ENCODE measurements around the gene TPCN2. TPM values are rescaled to one million over a fixed set of nuclear protein-coding genes. Genes with fewer than 3 reads are reported as not detected.
A peak's percentile ranks its signal among the peaks of the same experiment; 100 is the strongest.

The TPCN2 gene
- total and polyA plus RNA-seq, 2 of the 4 experiments (the other 2 are of a cell fraction) = 3.4 to 8.0 TPM

GRCh38 chr11:69173331-69173730, 124.6 kb downstream of the TPCN2 start:
- WGBS, 2 experiments (ENCODE audit: extremely low coverage in 2 of 2, insufficient read length in 1 of 2) = 86% methylated on average over 1 of the region's 3 CpGs; no CpG with 5 or more reads in 1 of the 2 experiments
- Histone ChIP-seq H3K9me3 (ENCODE audit: control insufficient read depth, insufficient read depth, low read length) (peaks cover 10% of the 10 kb centered on the region), H4K91ac (ENCODE audit: insufficient read depth, low read depth, low read length) (peak overlapping the region; percentile 68; the same call in 1 of the 2 replicates), H3K36me3 (ENCODE audit: control insufficient read depth, insufficient read depth, low read length) (no peaks in the 10 kb centered on the region), H2BK120ac (ENCODE audit: low read depth, low read length) (peak overlapping the region; percentile 72), H3K27me3 (ENCODE audit: control insufficient read depth, insufficient read depth, low read length) (no peaks in the 10 kb centered on the region), H3K18ac (ENCODE audit: low read depth, low read length) (peak overlapping the region; percentile 32), H3K4me3 (ENCODE audit: insufficient read depth, low read depth, low read length) (no peak overlapping the region), H2AK5ac (ENCODE audit: low read depth, low read length) (peak overlapping the region; percentile 90), H4K5ac (ENCODE audit: low read depth, low read length) (peak overlapping the region; percentile 3; the same call in 1 of the 2 replicates), H3K4me2 (ENCODE audit: low read depth, low read length) (no peak overlapping the region), H3K23ac (ENCODE audit: low read depth, low read length) (peak overlapping the region; percentile 16; the same call in 1 of the 2 replicates), H3K4me1 (ENCODE audit: control insufficient read depth, insufficient read depth, low read length) (peaks cover 17% of the 10 kb centered on the region), H2BK15ac (ENCODE audit: low read depth, low read length) (peak overlapping the region; percentile 11; the same call in 1 of the 3 replicates), H3K56ac (ENCODE audit: extremely low read depth, insufficient read depth, low read length) (no peak overlapping the region), H3K9ac (ENCODE audit: low read depth, low read length) (no peak overlapping the region), H2BK20ac (ENCODE audit: low read depth, low read length) (peak overlapping the region; percentile 59; the same call in 1 of the 2 replicates), H3K4ac (ENCODE audit: low read depth, low read length) (peak overlapping the region; percentile 63), H2BK5ac (ENCODE audit: low read depth, low read length, poor library complexity, severe bottlenecking) (no peak overlapping the region), H3K27ac (ENCODE audit: insufficient read depth, low read length) (peak overlapping the region; percentile 76), H2AFZ (replicated peaks; ENCODE audit: low read length, poor library complexity) (peak overlapping the region; percentile 32), H3K14ac (replicated peaks; ENCODE audit: low read depth, low read length) (peak overlapping the region; percentile 24; the same call in 1 of the 2 replicates), H3K79me1 (ENCODE audit: low read depth in 1 of 2, low read length in 2 of 2) (no peaks in the 10 kb centered on the region), H2AK9ac (replicated peaks; ENCODE audit: low read depth, low read length, poor library complexity) (peak overlapping the region; percentile 37), H4K20me1 (ENCODE audit: insufficient read depth, low read length) (no peaks in the 10 kb centered on the region), H4K8ac (ENCODE audit: low read depth in 2 of 2, low read length in 2 of 2) (peak overlapping the region; percentile 17 to 49; a peak in 2 of 4 replicates), H3K9me1 (ENCODE audit: insufficient read depth, low read length) (peaks cover 11% of the 10 kb centered on the region)
- in situ Hi-C loops (cut with MboI; ENCODE audit: low sequenced_read_pairs) (no loop called here), intact Hi-C loops (cut with micrococcal nuclease) (no loop called here), dilution Hi-C loops (cut with HindIII; ENCODE audit: low sequenced_read_pairs, unreplicated experiment) (no loop called here)
- no peak for TF ChIP-seq RAD21 (IDR thresholded peaks at IDR 0.05; ENCODE audit: low read length)
- no peak for TF ChIP-seq RCOR1 (IDR thresholded peaks at IDR 0.05; ENCODE audit: insufficient replicate concordance, low read length)
- no peak for TF ChIP-seq BHLHE40 (IDR thresholded peaks at IDR 0.05; ENCODE audit: low read depth, low read length)
- TF ChIP-seq MXI1 (IDR thresholded peaks at IDR 0.05; ENCODE audit: borderline replicate concordance, low read depth, low read length) = no peak
- no peak for TF ChIP-seq MAZ (IDR thresholded peaks at IDR 0.05; ENCODE audit: borderline replicate concordance, low read depth, low read length)
- TF ChIP-seq POLR2A (IDR thresholded peaks at IDR 0.05; ENCODE audit: low read depth, low read length) = no peak
- no peak for TF ChIP-seq ELK1 (IDR thresholded peaks at IDR 0.05; ENCODE audit: borderline replicate concordance, low read depth, low read length)
- no peak for TF ChIP-seq MAFK (IDR thresholded peaks at IDR 0.05; ENCODE audit: low read depth, low read length)
- TF ChIP-seq CTCF (conservative IDR thresholded peaks at IDR 0.05; ENCODE audit: low read depth, low read length) = no peak
- TF ChIP-seq CHD1 (IDR thresholded peaks at IDR 0.05; ENCODE audit: low read depth, low read length) = no peak
- no peak for TF ChIP-seq SMC3 (IDR thresholded peaks at IDR 0.05; ENCODE audit: low read depth, low read length)
- TF ChIP-seq USF2 (IDR thresholded peaks at IDR 0.05; ENCODE audit: low read depth, low read length) = no peak
- POLR2A ChIA-PET (ENCODE audit: unreplicated experiment) = no interaction called here
- DNase-seq (no peak), ATAC-seq (ENCODE audit: low read depth) (no peak)
- no TSS peak for BruUV-seq (replicated peaks)
- CTCF ChIA-PET = no interaction called here

Measured in IMR-90 (cell line).